ENCODE data around the gene C5orf58.

- TF ChIP-seq CTCF (IDR thresholded peaks at IDR 0.05) = no peak
- no peak for TF ChIP-seq POLR2A (IDR thresholded peaks at IDR 0.05)
Measured at GRCh38 chr5:170184737-170185136, 48.0 kb upstream of the C5orf58 start.
